ENCODE data around the gene LCE2C.

LCE2C gene

DNA sequence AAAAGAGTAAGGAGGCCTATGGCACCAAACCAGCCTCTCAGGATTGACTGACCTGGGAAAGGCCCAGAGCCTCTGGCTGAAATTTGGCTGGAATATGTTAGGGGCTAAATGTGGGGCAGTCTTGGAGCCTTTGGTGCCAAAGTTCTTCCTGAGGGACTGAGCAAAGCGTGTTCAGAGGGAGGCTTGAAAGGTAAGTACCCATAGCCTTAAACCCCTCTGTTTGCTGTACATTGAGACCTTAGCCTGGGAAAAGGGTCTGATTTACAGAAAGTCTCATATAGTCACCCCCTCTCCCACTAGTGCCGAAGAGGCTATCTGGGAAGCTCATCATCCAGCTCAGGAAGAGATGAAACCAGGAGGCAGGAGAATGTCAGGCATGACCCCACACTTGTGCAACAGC, 32.8 kb downstream of the LCE2C start, which contains the start of gene LCE4A:
TSS of gene LCE4A (plus strand) at position 301 of the 400 bp plus-strand sequence. CDS start 916 bp downstream, outside the sequence.
- DNase-seq (ENCODE audit: low spot score): no peak
- in situ Hi-C loops (cut with MboI; ENCODE audit: low pct_unique_long_range_greater_than_20kb, low sequenced_read_pairs, unreplicated experiment): no loop called here
- TF ChIP-seq, protein P1, sequence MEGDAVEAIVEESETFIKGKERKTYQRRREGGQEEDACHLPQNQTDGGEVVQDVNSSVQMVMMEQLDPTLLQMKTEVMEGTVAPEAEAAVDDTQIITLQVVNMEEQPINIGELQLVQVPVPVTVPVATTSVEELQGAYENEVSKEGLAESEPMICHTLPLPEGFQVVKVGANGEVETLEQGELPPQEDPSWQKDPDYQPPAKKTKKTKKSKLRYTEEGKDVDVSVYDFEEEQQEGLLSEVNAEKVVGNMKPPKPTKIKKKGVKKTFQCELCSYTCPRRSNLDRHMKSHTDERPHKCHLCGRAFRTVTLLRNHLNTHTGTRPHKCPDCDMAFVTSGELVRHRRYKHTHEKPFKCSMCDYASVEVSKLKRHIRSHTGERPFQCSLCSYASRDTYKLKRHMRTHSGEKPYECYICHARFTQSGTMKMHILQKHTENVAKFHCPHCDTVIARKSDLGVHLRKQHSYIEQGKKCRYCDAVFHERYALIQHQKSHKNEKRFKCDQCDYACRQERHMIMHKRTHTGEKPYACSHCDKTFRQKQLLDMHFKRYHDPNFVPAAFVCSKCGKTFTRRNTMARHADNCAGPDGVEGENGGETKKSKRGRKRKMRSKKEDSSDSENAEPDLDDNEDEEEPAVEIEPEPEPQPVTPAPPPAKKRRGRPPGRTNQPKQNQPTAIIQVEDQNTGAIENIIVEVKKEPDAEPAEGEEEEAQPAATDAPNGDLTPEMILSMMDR (IDR thresholded peaks at IDR 0.05; ENCODE audit: extremely low read depth, insufficient read depth, missing control alignments): no peak

DNA sequence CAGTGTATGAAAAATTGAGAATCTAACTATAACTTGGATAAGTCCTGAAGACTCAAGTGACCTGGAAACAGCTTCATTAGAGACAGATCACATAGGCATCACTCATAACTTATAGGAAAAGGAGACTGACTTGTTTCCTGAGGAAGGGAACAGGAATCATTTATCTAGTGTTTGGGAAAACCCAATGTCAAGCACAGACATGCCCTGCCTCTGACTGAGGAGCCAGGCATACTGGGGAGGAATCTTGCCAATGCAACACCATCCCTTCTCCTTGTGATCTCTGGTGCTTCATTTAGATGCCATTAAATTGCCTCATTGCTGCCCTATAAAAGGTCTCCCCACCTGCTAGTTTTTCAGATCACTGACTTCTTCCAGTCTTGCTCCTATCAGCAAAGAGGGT, 43.2 kb downstream of the LCE2C start:
- in situ Hi-C loops (cut with MboI; ENCODE audit: low pct_unique_long_range_greater_than_20kb, low sequenced_read_pairs, unreplicated experiment): no loop called here
- no peak for DNase-seq (ENCODE audit: low spot score)
- TF ChIP-seq, protein P1 (IDR thresholded peaks at IDR 0.05; ENCODE audit: extremely low read depth, insufficient read depth, missing control alignments): no peak

DNA sequence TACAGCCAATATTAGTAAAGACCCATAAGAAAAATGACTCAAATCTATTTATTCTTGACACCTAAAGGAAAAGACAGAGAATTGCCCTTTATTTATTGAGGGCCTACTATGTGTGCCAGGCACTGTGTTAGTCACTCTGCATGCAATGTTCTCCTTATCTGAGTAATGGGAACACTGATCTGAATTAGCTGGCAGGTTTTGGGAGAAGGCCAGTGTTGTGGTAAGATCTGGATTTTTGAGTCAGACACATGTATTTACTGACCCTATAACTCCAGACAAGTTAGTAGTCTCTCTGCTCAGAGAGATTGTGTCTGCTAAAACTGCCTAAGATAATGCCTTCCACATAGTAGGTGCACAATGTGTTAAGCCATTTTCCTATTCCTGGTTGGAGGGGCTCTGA, 50.2 kb downstream of the LCE2C start:
- DNase-seq (ENCODE audit: low spot score): no peak
- in situ Hi-C loops (cut with MboI; ENCODE audit: low pct_unique_long_range_greater_than_20kb, low sequenced_read_pairs, unreplicated experiment): no loop called here
- TF ChIP-seq, protein P1 (IDR thresholded peaks at IDR 0.05; ENCODE audit: extremely low read depth, insufficient read depth, missing control alignments): no peak
